ENCODE results near the gene SP7. TPM values are rescaled to one million over a fixed set of nuclear protein-coding genes. Genes with fewer than 3 reads are reported as not detected.
A peak's percentile ranks its signal among the peaks of the same experiment; 100 is the strongest.

Gene SP7
- total RNA-seq, 4 donors from 2014 or later: not detected

- H3K4me3 ChIP-seq: no peak overlapping the region
- H3K9me3 ChIP-seq: no peaks in the 10 kb centered on the region
- peaks cover 0 to 23% (median 0%) of the 10 kb centered on the region in 4 donors for H3K27me3 ChIP-seq
- H3K27ac ChIP-seq: no peak overlapping the region
- intact Hi-C loops (cut with DNase I): no loop called here
- H3K36me3 ChIP-seq: no peaks in the 10 kb centered on the region
- TF ChIP-seq CTCF (IDR thresholded peaks at IDR 0.05) (no peak), POLR2A (IDR thresholded peaks at IDR 0.05) (no peak)
- peaks cover 11 to 40% (median 28%) of the 10 kb centered on the region in 3 donors for H3K4me1 ChIP-seq
- DNase-seq: no peak
- 14 to 56% methylated on average over 2 to 12 of the region's 16 CpGs for WGBS, 2 donors
Measured at GRCh38 chr12:53328043-53328435, 8.1 kb downstream of the SP7 start.

GRCh38 chr12:53327435-53328042 is 8.6 kb downstream of the SP7 start:
- no peak for DNase-seq
- Histone ChIP-seq H3K4me3 (no peak overlapping the region), H3K27ac (no peak overlapping the region), H3K36me3 (no peaks in the 10 kb centered on the region), H3K9me3 (no peaks in the 10 kb centered on the region), H3K4me1 (peaks cover 11 to 45% (median 28%) of the 10 kb centered on the region in 3 donors), H3K27me3 (peaks cover 0 to 18% (median 0%) of the 10 kb centered on the region in 4 donors)
- WGBS, 2 donors: 77 to 84% methylated on average over 3 of the region's 3 CpGs
- intact Hi-C loops (cut with DNase I): no loop called here
- TF ChIP-seq CTCF (IDR thresholded peaks at IDR 0.05): peak in 4 of 6 experiments; percentile 28 to 43 (median 31)
- TF ChIP-seq POLR2A (IDR thresholded peaks at IDR 0.05): no peak

GRCh38 chr12:53326460-53327185 is 9.5 kb downstream of the SP7 start:
- peaks cover 0 to 8% (median 0%) of the 10 kb centered on the region in 4 donors for H3K27me3 ChIP-seq
- TF ChIP-seq CTCF (IDR thresholded peaks at IDR 0.05) (no peak), POLR2A (IDR thresholded peaks at IDR 0.05) (no peak)
- no peak overlapping the region for H3K27ac ChIP-seq
- no peaks in the 10 kb centered on the region for H3K9me3 ChIP-seq
- no peak for DNase-seq
- H3K4me1 ChIP-seq: peaks cover 18 to 55% (median 35%) of the 10 kb centered on the region in 3 donors
- no peak overlapping the region for H3K4me3 ChIP-seq
- intact Hi-C loops (cut with DNase I): no loop called here
- 74 to 77% methylated on average over 8 of the region's 8 CpGs for WGBS, 2 donors
- no peaks in the 10 kb centered on the region for H3K36me3 ChIP-seq

GRCh38 chr12:53325511-53326061 is 10.6 kb downstream of the SP7 start:
- Histone ChIP-seq H3K27me3 (peaks cover 0 to 1% (median 0%) of the 10 kb centered on the region in 4 donors), H3K4me3 (peak overlapping the region; percentile 54 to 81 (median 68)), H3K27ac (peak overlapping the region; percentile 85 to 95 (median 92)), H3K36me3 (no peaks in the 10 kb centered on the region), H3K9me3 (no peaks in the 10 kb centered on the region), H3K4me1 (peaks cover 21 to 65% (median 43%) of the 10 kb centered on the region in 3 donors)
- WGBS, 2 donors: 0% methylated on average over 2 of the region's 50 CpGs; no CpG with 5 or more reads in 1 of the 2 donors
- intact Hi-C loops (cut with DNase I): no loop called here
- peak in 2 of 6 experiments; percentile 6 to 19 for TF ChIP-seq CTCF (IDR thresholded peaks at IDR 0.05)
- no peak for TF ChIP-seq POLR2A (IDR thresholded peaks at IDR 0.05)
- no peak for DNase-seq

Measured in esophagus squamous epithelium (tissue), 5 donors.